Kasumi-1 (cell line): ENCODE results near the gene CTAGE4.
"Not testable (repeated sequence)": the region's sequence is repeated elsewhere in the genome, so short reads cannot be mapped to it uniquely, and the experiment has no call there.

ENCODE experiments used
- DNase-seq, 2 experiments: peaks; one replicate each; lab custom pipeline; 2025; lab: John Stamatoyannopoulos, UW

The CTAGE4 gene

DNA sequence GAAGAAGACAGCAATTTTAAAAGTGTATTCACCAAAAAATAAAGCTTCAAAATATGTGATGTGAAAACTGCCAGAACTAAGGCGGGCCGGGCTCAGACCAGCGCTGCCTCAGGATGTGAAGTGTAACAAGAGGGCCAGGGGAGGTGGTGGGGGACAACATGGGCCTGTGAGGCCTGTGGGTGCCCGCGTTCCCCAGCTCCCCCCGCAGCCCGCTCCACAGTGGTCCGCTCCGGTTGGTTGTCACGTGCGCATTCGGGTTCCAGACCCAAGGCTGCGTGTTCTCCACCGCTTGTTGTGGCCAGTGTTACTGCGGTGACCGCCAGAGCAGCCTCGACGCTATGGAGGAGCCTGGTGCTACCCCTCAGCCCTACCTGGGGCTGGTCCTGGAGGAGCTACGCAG lies at the start of gene CTAGE4:
TSS of gene CTAGE4 (plus strand) at position 301 of the 400 bp plus-strand sequence. CDS start at position 339, 38 bp downstream.
- not testable (repeated sequence) for DNase-seq

GRCh38 chr7:144134116-144134515 lies 49.1 kb upstream of the CTAGE4 start:
- no peak for DNase-seq

GRCh38 chr7:144137501-144137900 lies 45.8 kb upstream of the CTAGE4 start:
- no peak for DNase-seq

- no peak for DNase-seq
Observed at GRCh38 chr7:144142187-144142586, 41.1 kb upstream of the CTAGE4 start.

GRCh38 chr7:144144426-144144825 lies 38.8 kb upstream of the CTAGE4 start:
- DNase-seq: peak in 1 of 2 experiments; percentile 1

DNA sequence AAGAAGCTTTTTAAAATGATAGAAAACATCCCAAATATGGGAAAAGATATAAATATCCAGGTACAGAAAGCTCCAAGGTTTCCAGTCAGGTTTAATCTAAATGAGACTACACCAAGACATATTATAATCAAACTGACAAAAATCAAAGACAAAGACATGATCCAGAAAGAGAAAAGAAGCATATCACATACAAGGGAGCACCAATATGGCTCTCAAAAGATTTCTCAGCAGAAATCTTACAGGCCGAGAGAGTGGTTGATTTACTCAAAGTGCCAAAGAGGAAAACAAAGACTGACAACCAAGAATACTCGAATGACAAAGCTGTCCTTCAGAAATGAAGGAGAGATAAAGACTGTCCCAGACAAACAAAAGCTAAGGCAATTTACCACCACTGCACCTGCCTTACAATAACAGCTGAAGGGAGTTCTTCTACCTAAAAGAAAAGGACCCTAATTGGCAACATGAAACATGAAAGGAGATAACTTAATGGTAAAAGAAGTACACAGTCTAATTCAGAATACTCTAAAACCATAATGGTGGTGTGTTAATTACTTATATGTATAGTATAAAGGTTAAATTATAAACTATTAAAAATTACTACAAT lies 34.9 kb upstream of the CTAGE4 start:
- no peak for DNase-seq

- DNase-seq: no peak
Observed at GRCh38 chr7:144158861-144159260, 24.4 kb upstream of the CTAGE4 start.

DNA sequence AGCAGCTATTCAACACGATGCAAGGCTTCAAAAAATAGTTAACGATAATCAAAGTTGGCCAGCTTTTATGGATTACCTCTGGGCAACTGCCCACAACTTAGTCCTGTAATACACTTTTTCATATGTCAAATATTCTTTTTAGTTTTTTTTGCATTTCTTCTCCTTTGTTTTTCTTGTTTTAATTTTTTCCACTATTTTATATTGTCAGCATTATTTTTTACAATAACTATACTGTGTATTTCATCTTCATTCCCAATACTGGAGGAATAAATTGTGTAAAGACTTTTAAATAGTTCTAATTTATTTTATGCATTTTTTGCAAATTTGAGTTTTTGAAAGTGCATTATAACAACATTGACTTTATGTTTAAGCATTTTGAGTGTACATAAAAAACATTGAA lies 18.5 kb upstream of the CTAGE4 start:
- DNase-seq: no peak

DNA sequence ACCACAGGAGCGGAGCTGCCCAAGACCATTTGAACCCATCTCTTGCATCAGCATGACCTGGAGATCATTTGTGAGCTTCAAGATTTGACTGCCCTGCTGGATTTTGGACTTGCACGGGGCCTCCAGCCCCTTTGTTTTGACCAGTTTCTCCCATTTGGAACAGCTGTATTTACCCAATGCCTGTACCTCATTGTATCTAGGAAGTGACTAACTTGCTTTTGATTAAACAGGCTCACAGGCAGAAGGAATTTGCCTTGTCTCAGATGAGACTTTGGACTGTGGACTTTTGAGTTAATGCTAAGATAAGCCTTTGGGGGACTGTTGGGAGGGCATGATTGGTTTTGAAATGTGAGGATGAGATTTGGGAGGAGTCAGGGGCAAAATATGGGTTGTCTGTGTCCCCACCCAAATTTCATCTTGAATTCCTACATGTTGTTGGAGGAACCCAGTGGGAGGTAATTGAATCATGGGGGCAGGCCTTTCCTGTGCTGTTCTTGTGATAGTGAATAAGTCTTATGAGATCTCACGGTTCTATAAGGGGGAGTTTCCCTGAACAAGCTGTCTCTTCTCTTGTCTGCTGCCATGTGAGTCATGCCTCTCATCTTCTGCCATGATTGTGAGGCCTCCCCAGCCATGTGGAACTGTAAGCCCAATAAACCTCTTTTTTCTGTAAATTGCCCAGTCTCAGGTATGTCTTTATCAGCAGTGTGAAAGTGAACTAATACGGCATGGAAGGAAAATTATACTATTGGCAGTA lies 11.5 kb upstream of the CTAGE4 start:
- DNase-seq: not testable (repeated sequence)

DNA sequence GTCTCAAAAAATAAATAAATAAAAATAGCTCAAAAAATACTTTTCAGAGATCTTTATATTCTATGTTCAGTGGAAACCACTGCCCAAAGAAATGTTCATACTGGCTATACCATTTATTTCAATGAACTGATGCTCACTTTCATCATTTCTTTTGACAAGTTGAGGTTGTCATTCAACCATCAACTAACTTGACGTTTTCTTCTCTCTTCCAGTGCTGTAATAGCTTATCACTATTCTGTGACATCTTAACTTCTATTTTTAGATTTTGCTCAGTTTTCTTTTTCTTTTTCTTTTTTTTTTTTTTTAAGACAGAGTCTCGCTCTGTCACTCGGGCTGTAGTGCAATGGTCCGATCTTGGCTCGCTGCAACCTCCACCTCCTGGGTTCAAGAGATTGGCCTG lies 8.7 kb upstream of the CTAGE4 start:
- DNase-seq: no peak

DNA sequence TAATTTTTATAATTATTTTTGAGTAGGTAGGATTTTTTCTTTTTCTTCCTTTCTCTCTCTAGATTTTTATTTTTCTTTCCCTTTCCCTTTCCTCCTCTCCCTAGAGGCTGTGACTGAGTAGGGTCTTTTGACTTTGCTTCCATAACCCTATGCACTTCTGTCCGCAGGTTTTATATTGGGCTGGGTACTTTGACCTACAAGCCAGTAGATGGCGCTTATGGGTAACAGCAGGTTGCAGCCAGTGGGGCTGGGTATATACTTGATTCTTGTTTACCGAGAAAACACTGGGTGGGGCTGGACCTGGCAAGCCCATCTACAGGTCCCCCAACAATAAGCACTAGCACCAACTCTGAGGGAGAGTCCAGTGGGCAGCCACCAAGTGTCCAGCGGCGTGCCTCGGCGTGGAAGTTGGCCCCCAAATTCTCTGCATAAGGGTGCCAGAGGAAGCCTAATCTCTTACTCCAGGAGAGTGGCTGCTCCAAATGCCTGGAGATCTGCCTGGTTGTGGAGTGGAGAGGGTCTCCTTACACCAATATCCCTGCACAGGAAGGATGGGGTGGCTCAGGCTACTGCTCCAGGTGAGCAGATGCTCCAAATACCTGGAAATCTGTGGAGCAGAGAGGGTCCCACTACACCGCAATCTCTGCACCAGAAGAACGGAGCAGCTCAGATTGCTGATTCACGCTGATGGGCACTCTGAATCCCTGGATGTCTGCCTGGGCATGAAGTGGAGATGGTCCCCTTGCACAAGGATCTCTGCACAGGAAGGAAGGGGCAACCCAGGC lies 4.7 kb upstream of the CTAGE4 start:
- peak in 1 of 2 experiments; percentile 4 for DNase-seq

DNA sequence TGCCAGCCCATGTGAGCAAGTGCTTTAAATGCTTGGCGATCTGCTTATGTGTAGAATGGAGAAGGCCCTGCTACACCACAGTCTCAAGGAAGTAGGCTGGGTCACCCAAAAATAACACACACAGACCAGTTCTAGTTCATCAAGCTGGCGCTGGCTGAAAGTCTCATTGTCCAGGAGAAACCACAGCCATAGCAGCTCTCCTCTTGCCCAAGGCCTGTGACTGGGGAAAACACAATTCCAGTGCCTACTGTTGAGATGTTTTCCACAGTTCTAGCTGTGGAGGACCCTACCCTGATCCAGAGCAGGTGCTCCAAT lies 4.1 kb upstream of the CTAGE4 start:
- not testable (repeated sequence) for DNase-seq

DNA sequence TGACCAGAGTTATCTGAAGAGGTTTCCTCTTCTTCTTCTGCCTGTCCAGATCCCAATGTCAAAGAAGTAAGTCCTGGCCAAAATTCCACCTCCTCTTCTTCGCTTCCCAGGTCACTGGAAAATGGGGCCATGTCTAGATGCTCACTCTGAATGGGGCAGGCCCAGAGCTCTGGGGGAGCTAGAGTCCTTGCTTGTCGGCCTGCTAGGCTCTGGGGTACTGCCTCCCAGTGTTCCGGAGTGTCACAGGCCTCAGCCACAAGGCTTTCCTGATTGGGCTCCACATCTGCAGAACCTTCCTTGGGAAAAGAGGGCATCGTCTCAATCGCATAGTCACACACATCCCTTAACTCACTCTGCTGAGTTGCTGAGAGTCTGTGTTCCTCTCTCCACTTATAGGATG lies 4.6 kb downstream of the CTAGE4 start:
- not testable (repeated sequence) for DNase-seq

DNA sequence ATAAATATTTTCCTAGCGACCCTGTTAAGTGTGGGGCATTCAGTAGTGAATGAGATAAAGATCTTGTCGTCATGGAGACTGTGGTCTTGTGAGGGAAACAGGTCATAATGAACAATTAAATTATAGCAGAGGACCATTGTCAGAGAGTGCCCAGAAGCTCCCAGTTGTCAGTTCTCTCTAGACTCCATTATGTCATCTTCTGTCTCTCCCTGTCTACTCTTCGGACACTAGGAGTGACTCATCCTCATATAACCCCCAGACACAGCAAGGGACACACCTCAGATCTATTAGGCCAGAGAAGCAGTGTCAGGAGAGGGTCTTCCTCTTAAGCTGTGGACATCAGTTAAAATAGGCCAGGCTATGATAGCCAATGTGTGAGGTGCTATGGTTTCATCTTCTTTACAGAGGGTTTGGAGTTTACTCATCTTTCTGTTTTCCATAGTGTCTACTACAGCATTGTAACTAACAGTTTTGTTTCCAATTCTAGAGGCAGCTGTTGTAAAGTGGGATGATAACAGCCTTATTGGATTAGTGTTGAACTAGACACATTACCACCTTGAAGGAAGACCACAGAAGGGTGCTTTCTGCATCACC lies 5.4 kb downstream of the CTAGE4 start:
- not testable (repeated sequence) for DNase-seq

DNA sequence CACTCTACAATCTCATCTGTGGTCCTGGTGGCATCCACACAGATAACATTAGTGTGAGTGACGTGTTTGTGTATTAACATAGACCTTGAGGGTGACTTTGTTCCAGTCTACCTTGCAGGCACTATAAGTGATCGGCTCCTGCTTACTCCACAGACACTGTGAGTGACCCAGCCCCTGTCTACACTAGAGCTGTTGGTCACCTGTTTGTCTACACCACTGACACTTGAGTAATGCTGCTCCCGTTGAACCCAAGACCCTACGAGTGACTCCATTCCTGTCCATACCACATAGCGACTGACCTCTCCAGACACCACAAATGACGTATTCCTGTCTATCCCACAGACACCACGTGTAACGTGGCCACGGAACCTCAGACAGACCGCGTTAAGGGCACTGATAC lies 10.5 kb downstream of the CTAGE4 start:
- not testable (repeated sequence) for DNase-seq

DNA sequence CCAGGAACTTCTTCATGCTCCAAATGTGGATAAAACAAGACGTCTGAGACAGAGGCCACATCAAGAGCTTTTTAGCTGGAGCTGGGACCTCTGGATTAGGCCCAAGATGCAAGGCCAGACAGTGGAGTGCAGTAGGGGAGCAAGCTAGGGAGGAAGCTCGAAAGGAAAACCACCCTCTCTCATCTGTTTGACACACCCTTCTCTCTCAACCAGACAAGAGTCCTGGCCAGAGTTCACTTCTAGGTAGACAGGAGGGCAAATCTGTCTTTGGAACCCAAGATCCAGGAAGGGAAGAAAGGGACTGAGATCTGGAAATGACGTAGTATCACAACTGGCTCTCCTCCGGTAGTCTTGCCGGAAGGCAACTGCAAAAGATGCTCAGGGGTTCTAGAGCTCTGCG lies 11.2 kb downstream of the CTAGE4 start:
- DNase-seq: not testable (repeated sequence)

DNA sequence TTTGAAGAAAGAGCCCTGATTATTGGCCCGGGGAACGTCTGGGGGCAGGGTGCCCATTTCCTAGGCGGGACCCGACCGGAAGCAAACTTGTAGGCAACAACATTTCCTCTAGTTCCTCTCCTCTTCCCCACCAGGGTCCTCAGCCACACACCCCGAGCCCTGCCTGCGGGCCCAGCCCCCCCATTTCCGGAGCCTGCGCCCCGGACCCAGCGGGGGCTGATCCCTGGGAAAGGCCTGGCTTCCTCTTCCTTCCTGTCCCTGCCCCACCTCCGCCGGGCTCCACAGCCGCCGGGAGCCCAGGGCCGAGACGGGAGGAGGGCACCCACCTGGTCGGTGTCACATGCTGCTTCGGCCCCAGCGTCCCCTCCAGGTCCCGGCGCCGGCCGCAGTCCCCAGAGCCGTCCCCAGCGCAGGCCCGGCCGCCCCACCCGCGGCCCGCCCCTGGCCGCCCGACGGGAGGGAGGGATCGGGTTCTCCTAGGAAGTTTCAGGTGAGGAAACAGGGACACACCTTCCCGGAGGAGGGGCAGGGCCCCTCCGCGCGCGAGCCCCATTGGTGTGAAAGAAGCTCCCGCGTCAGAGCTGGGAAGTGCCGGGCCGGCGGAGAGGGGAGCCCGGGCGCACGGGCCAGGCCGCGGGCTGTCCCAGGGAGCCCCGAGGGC lies 12.1 kb downstream of the CTAGE4 start, which contains the start of gene ARHGEF35:
TSS of gene ARHGEF35 (minus strand) at position 622 of the 661 bp plus-strand sequence. CDS start 7,450 bp downstream, outside the sequence.
- not testable (repeated sequence) for DNase-seq

- DNase-seq: not testable (repeated sequence)
Observed at GRCh38 chr7:144198934-144199333, 15.7 kb downstream of the CTAGE4 start.

GRCh38 chr7:144201978-144202377 lies 18.7 kb downstream of the CTAGE4 start:
- not testable (repeated sequence) for DNase-seq

DNA sequence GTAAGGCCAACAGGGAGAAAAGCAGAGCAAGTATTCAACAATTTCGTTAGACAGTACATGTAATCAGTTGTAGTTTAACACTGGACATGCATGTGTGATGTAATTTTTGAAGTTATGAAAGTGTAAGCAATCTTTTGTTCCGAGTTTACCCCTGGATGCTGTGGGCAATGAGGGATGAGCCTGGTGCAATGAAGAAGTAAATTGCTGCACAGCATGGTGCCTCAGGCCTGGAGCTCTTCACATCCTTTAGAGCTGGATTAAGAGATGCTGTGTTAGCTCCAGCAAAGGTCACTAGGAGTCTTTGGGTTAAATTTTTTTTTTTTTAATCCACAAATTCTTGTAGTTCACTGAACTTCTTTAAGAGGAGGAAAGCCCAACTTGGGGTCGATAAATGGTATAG lies 19.8 kb downstream of the CTAGE4 start:
- not testable (repeated sequence) for DNase-seq

DNA sequence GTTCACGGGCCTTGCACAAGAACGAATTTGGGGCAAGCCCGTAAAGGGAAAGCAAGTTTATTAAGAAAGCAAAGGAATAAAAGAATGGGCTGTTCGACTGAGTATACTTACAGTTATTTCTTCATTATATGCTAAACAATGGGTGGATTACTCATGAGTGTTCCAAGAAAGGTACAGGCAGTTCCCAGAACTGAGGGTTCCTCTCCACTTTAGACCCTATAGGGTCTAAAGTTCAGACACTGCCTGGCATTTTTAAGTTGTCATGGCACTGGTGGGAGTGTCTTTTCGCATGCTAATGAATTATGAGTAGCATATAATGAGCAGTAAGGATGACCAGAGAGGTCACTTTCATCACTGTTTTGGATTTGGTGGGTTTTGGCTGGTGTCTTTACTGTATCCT lies 22.0 kb downstream of the CTAGE4 start:
- not testable (repeated sequence) for DNase-seq

GRCh38 chr7:144217200-144217599 lies 33.9 kb downstream of the CTAGE4 start:
- DNase-seq: not testable (repeated sequence)
